Right lobe of liver (tissue), 4 donors: ENCODE results near the gene FRMD4B.

Source experiments
- POLR2A ChIP-seq: fragments of 450-650 bp; IDR thresholded peaks from one replicate; pipeline ENCODE4 v1.6.1; 2017; ENCODE audit warnings: antibody characterized with exemption, mild to moderate bottlenecking
- TF ChIP-seq, protein P1 (sequence below), 4 donors: fragments of 200-600 bp in 3 of 4; fragments of 450-650 bp in 1 of 4; IDR thresholded peaks; one replicate each; pipeline versions ENCODE4 v1.5.1 to v1.8.0; 2016 to 2022; ENCODE audit warnings: antibody characterized with exemption in 4 of 4, mild to moderate bottlenecking in 2 of 4
- donor health status: DM: no; HTN: no; CAD: no.
- donor health status: DM: no; HTN: no; CAD: no.
- donor health status: DM: no; HTN: yes; CAD: no.

DNA sequence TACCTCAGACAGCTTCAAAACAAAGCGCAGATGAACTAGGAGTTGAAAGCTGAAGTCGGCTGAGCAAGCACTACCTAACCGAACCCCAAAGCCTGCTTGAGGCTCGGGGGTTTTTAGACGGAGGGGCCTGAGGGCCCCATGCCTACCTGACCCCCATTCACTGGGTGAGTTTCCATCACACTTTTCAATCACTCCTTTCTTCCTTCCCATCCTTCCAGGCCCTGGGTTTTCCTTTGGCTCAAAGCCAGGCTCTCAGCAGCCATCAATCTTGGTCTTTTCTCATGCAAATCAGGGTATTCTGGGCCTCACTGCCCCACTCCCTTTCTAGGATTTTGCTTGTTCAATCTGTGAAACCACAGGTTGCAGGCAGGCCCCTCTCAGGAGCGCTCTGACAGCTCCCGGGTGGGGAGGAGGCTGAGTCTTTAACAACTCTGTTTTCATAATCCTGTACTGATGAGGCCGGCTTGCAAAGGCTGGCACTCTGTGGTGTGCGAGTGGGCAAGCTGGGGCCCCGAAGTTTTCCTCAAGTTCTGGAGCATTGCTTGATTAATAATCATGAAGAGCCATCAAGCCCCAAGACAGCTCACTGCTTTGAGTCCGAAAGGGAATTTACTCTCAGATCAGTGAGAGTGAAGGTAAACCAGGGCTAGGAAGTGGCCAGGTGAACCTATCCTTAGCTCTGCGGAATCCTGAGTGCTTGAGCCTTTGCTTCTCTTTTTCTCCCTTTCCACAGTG, 97.6 kb downstream of the FRMD4B start:
- TF ChIP-seq, protein P1, sequence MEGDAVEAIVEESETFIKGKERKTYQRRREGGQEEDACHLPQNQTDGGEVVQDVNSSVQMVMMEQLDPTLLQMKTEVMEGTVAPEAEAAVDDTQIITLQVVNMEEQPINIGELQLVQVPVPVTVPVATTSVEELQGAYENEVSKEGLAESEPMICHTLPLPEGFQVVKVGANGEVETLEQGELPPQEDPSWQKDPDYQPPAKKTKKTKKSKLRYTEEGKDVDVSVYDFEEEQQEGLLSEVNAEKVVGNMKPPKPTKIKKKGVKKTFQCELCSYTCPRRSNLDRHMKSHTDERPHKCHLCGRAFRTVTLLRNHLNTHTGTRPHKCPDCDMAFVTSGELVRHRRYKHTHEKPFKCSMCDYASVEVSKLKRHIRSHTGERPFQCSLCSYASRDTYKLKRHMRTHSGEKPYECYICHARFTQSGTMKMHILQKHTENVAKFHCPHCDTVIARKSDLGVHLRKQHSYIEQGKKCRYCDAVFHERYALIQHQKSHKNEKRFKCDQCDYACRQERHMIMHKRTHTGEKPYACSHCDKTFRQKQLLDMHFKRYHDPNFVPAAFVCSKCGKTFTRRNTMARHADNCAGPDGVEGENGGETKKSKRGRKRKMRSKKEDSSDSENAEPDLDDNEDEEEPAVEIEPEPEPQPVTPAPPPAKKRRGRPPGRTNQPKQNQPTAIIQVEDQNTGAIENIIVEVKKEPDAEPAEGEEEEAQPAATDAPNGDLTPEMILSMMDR (IDR thresholded peaks at IDR 0.05): no peak
- TF ChIP-seq POLR2A: no peak
